ENCODE data around the gene COL17A1.

COL17A1 gene

DNA sequence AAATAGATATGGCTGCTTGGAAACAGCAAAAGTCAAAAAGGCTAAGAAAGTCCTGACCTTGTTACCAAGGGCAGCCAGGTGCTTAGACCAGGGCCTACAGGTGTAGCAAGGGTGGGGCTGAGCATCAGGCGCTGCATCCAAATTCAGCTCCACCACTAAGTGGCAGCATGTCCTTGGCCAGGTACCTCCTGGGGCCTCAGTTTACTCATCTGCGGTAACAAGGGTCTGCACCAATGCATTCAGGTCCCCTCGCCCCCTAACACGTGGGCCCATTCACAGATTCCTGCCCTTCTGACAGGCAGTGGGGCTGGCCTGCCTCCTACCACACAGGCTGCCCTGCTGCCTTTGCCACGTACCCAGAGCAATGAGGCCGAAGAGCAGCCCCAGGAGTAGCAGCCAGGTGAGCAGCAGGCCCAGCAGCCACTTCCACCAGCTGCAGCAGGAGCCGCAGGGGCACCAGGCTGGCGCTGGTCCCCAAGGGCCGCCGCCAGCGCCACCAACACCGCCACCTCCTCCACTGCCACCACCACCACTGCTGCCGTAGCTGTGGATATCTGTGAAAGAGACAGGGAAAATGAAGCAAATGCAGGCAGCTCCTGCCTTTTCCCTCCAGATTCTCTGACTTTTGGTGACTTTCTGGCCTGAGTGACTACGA is 28.9 kb downstream of the COL17A1 start:
- no peaks in the 10 kb centered on the region for H3F3A ChIP-seq (ENCODE audit: insufficient read depth, low read length)
- no peak overlapping the region for H3K4me3 ChIP-seq (ENCODE audit: low read length)
- no peaks in the 10 kb centered on the region for H3K79me2 ChIP-seq (ENCODE audit: low read length)
- H3K4me2 ChIP-seq (ENCODE audit: low read depth, low read length): no peak overlapping the region
- no peak overlapping the region for H3K9ac ChIP-seq (ENCODE audit: low read length)
- peaks cover 10% of the 10 kb centered on the region for H3K4me1 ChIP-seq (ENCODE audit: low read length)
- no peak overlapping the region for H2AFZ ChIP-seq (ENCODE audit: low read length)
- DNase-seq: no peak
- H3K27me3 ChIP-seq (replicated peaks; ENCODE audit: insufficient read depth, low read length): no peaks in the 10 kb centered on the region
- no peaks in the 10 kb centered on the region for H3K9me2 ChIP-seq (replicated peaks; ENCODE audit: insufficient read depth, low read length)
- H3K9me3 ChIP-seq (replicated peaks; ENCODE audit: insufficient read depth, low read length): no peaks in the 10 kb centered on the region
- H3K27ac ChIP-seq (ENCODE audit: low read length): no peak overlapping the region
- TF ChIP-seq, protein P1, sequence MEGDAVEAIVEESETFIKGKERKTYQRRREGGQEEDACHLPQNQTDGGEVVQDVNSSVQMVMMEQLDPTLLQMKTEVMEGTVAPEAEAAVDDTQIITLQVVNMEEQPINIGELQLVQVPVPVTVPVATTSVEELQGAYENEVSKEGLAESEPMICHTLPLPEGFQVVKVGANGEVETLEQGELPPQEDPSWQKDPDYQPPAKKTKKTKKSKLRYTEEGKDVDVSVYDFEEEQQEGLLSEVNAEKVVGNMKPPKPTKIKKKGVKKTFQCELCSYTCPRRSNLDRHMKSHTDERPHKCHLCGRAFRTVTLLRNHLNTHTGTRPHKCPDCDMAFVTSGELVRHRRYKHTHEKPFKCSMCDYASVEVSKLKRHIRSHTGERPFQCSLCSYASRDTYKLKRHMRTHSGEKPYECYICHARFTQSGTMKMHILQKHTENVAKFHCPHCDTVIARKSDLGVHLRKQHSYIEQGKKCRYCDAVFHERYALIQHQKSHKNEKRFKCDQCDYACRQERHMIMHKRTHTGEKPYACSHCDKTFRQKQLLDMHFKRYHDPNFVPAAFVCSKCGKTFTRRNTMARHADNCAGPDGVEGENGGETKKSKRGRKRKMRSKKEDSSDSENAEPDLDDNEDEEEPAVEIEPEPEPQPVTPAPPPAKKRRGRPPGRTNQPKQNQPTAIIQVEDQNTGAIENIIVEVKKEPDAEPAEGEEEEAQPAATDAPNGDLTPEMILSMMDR (IDR thresholded peaks at IDR 0.05; ENCODE audit: low read length): no peak
- TF ChIP-seq EZH2 (optimal IDR thresholded peaks at IDR 0.05; ENCODE audit: low read depth, low read length) (no peak), EZH2phosphoT487 (IDR thresholded peaks at IDR 0.05; ENCODE audit: low read length) (no peak)
- no peaks in the 10 kb centered on the region for H3K36me3 ChIP-seq (replicated peaks; ENCODE audit: insufficient read depth, low read length)
- H4K20me1 ChIP-seq (ENCODE audit: insufficient read depth, low read length): no peaks in the 10 kb centered on the region

DNA sequence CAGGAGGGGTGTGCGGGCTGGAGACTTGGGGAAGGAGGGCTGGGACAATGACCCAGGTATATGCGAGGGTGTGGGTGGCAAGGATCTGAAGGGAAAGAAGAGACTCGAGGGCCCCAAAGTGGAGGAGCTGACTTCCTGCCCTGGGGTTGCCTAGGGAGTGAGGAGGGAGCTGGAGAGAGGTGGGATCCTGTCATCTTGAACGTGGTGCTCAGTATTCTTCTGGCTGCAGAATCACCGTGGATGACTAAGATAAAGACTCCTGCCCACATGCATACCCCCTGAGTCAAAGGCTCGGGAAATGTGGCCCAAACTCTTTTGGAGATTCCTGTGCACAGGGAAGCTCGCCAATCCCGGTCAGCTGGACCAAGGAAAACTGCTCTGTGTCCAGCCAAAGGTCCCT is 31.2 kb downstream of the COL17A1 start:
- Histone ChIP-seq H3K9me2 (replicated peaks; ENCODE audit: insufficient read depth, low read length) (no peaks in the 10 kb centered on the region), H3K27ac (ENCODE audit: low read length) (no peak overlapping the region), H3K79me2 (ENCODE audit: low read length) (no peaks in the 10 kb centered on the region), H3K9me3 (replicated peaks; ENCODE audit: insufficient read depth, low read length) (no peaks in the 10 kb centered on the region), H3K36me3 (replicated peaks; ENCODE audit: insufficient read depth, low read length) (no peaks in the 10 kb centered on the region), H3K4me2 (ENCODE audit: low read depth, low read length) (no peak overlapping the region), H3F3A (ENCODE audit: insufficient read depth, low read length) (no peaks in the 10 kb centered on the region), H3K4me3 (ENCODE audit: low read length) (no peak overlapping the region), H2AFZ (ENCODE audit: low read length) (no peak overlapping the region), H3K27me3 (replicated peaks; ENCODE audit: insufficient read depth, low read length) (no peaks in the 10 kb centered on the region), H4K20me1 (ENCODE audit: insufficient read depth, low read length) (no peaks in the 10 kb centered on the region), H3K4me1 (ENCODE audit: low read length) (peaks cover 6% of the 10 kb centered on the region), H3K9ac (ENCODE audit: low read length) (no peak overlapping the region)
- DNase-seq: no peak
- TF ChIP-seq, protein P1 (IDR thresholded peaks at IDR 0.05; ENCODE audit: low read length): no peak
- TF ChIP-seq EZH2phosphoT487 (IDR thresholded peaks at IDR 0.05; ENCODE audit: low read length): no peak

DNA sequence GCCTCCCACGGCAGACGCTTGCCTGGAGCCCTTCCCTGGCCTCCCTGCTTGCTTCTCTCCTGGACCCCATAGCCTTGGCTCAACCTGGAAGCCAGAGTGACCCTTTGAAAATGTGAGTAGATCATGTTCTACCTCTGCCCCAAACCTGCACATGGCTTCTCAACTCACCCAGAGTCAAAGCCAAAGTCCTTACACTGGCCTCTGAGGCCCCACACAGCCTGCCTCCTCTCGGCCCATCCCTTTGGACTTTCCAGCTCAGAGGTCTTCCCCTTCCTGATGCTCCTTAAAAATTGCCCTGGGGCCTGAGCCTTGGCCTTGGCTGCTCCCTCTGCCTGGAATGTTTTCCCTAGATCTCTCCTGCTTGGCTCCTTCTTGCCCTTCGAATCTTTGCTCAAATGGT is 32.5 kb downstream of the COL17A1 start:
- Histone ChIP-seq H3K36me3 (replicated peaks; ENCODE audit: insufficient read depth, low read length) (no peaks in the 10 kb centered on the region), H3F3A (ENCODE audit: insufficient read depth, low read length) (no peaks in the 10 kb centered on the region), H3K9me3 (replicated peaks; ENCODE audit: insufficient read depth, low read length) (no peaks in the 10 kb centered on the region), H3K79me2 (ENCODE audit: low read length) (no peaks in the 10 kb centered on the region), H3K27me3 (replicated peaks; ENCODE audit: insufficient read depth, low read length) (no peaks in the 10 kb centered on the region), H3K9ac (ENCODE audit: low read length) (no peak overlapping the region), H3K9me2 (replicated peaks; ENCODE audit: insufficient read depth, low read length) (no peaks in the 10 kb centered on the region), H3K27ac (ENCODE audit: low read length) (no peak overlapping the region), H3K4me1 (ENCODE audit: low read length) (no peaks in the 10 kb centered on the region), H4K20me1 (ENCODE audit: insufficient read depth, low read length) (no peaks in the 10 kb centered on the region), H3K4me2 (ENCODE audit: low read depth, low read length) (no peak overlapping the region), H3K4me3 (ENCODE audit: low read length) (no peak overlapping the region), H2AFZ (ENCODE audit: low read length) (no peak overlapping the region)
- TF ChIP-seq EZH2phosphoT487 (IDR thresholded peaks at IDR 0.05; ENCODE audit: low read length) (no peak), EZH2 (optimal IDR thresholded peaks at IDR 0.05; ENCODE audit: low read depth, low read length) (no peak)
- DNase-seq: no peak

DNA sequence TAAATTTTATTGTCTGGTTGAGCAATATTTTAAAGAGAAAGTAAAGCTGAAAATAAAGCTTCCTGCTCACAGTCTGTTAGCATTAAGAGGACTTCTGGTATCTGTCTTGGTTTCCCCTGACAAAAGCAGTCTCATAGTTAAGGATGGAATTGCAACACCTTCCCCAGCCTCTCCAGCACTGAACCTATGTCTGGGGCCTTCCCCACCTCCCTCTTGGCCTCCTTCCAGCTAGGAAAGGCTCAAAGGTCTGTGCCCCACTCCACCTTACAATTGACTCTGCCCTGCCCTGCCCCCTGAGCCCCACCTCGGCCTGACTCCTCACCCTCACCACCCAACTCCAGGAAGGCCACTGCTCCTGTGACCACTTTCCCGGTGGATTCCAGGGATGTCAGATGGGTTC is 33.2 kb downstream of the COL17A1 start:
- no peak overlapping the region for H3K27ac ChIP-seq (ENCODE audit: low read length)
- H3K9ac ChIP-seq (ENCODE audit: low read length): no peak overlapping the region
- no peaks in the 10 kb centered on the region for H3K9me2 ChIP-seq (replicated peaks; ENCODE audit: insufficient read depth, low read length)
- no peaks in the 10 kb centered on the region for H3K4me1 ChIP-seq (ENCODE audit: low read length)
- H4K20me1 ChIP-seq (ENCODE audit: insufficient read depth, low read length): no peaks in the 10 kb centered on the region
- DNase-seq: no peak
- H3K4me3 ChIP-seq (ENCODE audit: low read length): no peak overlapping the region
- no peak overlapping the region for H2AFZ ChIP-seq (ENCODE audit: low read length)
- H3F3A ChIP-seq (ENCODE audit: insufficient read depth, low read length): no peaks in the 10 kb centered on the region
- no peaks in the 10 kb centered on the region for H3K27me3 ChIP-seq (replicated peaks; ENCODE audit: insufficient read depth, low read length)
- TF ChIP-seq EZH2phosphoT487 (IDR thresholded peaks at IDR 0.05; ENCODE audit: low read length): no peak
- no peak for TF ChIP-seq EZH2 (optimal IDR thresholded peaks at IDR 0.05; ENCODE audit: low read depth, low read length)
- TF ChIP-seq, protein P1 (IDR thresholded peaks at IDR 0.05; ENCODE audit: low read length): no peak
- no peaks in the 10 kb centered on the region for H3K9me3 ChIP-seq (replicated peaks; ENCODE audit: insufficient read depth, low read length)
- no peaks in the 10 kb centered on the region for H3K79me2 ChIP-seq (ENCODE audit: low read length)
- no peak overlapping the region for H3K4me2 ChIP-seq (ENCODE audit: low read depth, low read length)
- no peaks in the 10 kb centered on the region for H3K36me3 ChIP-seq (replicated peaks; ENCODE audit: insufficient read depth, low read length)

Measured in MM.1S (cell line).